Astrocyte of the spinal cord (primary cell): ENCODE results near the gene RAB1A.

Source experiments
- DNase-seq: peaks from one replicate; pipeline ENCODE4 v3.0.0; 2011; ENCODE audit warnings: low read depth, low spot score
- H3K4me3 ChIP-seq: 2 replicates; pipeline ENCODE4 v1.5.1; 2011; ENCODE audit warnings: low read depth, mild to moderate bottlenecking, low read length, moderate library complexity
- CTCF ChIP-seq: IDR thresholded peaks from 2 replicates; pipeline ENCODE4 v1.5.1; 2012; ENCODE audit warnings: low read depth, mild to moderate bottlenecking, low read length, inconsistent platforms
- in situ Hi-C: cut with HindIII; loops from 2 replicates; pipeline ENCODE4 v1.10.0; 2017; ENCODE audit warnings: low sequenced_read_pairs

Gene RAB1A

DNA sequence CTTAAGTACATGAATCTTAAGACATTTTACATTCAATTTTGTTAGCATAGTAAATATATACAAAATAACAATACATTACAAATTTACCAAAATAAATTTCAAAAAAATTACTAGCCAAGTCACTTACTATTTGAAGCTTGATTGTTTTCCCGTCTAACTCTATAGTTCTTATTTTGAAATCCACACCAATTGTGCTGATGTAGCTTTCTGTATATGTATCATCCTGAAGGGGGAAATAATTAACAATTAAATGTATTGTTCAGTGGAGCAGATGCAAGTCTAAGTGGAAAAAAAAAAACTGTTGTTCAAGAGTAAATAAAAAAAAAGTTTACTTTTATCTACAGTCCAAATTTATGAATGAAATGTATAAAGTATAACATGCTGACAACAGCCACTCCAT lies 32.1 kb downstream of the RAB1A start:
- no peak overlapping the region for H3K4me3 ChIP-seq
- in situ Hi-C loops = no loop called here
- no peak for TF ChIP-seq CTCF
- no peak for DNase-seq

DNA sequence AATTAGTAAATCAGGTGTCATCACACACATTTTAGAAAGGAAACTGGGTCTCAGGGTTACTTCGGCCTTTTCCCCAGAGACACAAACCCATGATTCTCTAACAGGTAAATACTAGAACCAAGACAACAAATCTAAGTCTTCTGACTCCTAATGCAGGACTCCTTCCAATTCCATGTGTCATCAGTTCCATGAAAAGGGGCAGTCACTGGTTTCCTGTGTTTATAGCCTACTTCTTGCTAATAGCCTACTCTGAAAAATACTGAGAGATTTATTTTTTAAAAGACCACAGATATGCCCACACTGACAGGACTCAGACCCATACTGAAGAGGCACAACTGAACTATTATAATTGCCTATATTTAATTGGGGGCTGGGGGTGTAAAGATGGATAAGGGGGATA lies 33.0 kb downstream of the RAB1A start:
- no peak for TF ChIP-seq CTCF
- peak; percentile 18 for DNase-seq
- in situ Hi-C loops = no loop called here
- H3K4me3 ChIP-seq = no peak overlapping the region

DNA sequence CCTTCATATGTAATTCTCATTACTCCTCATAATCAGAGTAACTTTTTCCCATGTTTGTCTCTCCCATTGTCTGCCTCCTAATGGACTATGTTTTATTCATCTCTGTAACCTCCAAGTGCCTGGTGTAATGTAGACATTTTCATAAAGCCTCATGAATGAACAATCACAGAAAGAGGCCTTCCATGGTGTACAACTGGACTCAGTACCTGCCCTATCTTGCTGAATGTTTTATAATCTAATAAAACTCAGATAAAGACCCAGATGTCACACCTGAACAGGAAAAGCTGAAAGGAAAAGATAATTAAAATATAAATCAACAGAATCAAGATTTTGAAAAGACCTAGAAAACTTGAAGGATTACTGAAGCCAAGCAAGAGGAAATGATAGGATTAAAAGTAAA lies 36.7 kb downstream of the RAB1A start:
- in situ Hi-C loops = no loop called here
- no peak for TF ChIP-seq CTCF
- DNase-seq = no peak
- H3K4me3 ChIP-seq = no peak overlapping the region

DNA sequence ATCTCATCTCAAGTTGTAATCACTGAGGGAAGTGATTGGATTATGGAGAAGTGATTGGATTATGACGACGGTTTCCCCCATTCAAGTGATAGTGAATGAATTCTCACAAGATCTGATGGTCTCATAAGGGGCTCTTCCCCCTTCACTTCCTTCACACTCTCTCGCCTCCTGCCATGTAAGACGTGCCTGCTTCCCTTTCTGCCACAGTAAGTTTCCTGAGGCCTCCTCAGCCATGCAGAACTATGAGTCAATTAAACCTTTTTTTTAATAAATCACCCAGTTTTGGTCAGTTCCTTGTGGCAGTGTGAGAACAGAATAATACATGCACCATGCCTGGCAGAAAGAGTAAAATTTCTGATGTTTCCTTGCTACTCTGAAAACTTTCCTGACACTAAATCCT lies 37.1 kb downstream of the RAB1A start:
- in situ Hi-C loops = no loop called here

DNA sequence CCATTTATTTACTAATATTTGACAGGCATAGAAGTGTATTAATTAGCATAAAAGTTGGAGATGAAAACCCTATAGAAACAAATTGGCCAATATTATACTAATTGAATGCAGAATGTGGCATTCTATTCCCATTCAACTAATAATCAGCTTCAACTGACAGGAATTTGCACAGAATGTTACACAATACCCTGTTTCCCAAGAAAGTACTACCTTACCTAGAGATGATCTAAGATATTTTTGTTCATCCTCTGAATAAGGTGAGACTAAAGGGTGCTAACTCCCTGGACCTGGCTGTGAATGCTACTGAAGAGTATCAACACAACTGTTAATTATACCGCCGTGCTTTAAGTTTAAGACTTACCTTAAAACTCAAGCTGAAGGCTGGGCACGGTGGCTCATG lies 44.8 kb downstream of the RAB1A start:
- DNase-seq = no peak
- no peak overlapping the region for H3K4me3 ChIP-seq
- in situ Hi-C loops = no loop called here
- TF ChIP-seq CTCF = no peak

More for the DNA sequence above, 37.1 kb downstream of the RAB1A start:
- no peak overlapping the region for H3K4me3 ChIP-seq
- no peak for DNase-seq
- TF ChIP-seq CTCF = no peak

DNA sequence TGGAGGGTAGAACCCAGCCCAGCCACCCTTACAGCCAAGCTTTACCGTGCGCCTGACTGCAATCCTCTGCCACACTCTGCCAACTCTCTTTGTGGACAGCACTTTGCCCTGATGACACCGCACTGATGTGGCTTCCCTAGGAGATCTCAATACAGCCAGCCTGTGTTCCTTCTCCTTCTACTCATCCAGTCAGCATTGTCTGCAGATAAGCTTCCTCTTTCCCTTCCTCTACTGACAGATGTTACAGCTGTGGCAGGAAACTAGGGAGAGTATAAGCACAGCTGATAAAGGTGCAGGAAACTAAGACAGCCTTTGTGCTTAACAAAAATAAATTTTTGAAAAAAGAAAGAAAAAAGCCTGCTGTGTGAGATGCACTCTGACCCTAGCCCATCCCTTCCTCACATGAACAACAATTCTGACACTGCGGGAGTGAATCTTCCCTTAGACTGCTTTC lies 48.6 kb downstream of the RAB1A start:
- DNase-seq = no peak
- in situ Hi-C loops = no loop called here
- no peak overlapping the region for H3K4me3 ChIP-seq
- no peak for TF ChIP-seq CTCF

GRCh38 chr2:65079017-65079416 lies 50.9 kb downstream of the RAB1A start:
- H3K4me3 ChIP-seq = no peak overlapping the region
- in situ Hi-C loops = no loop called here
- TF ChIP-seq CTCF = no peak
- DNase-seq = no peak
